Daoy (cell line): ENCODE results near the gene PIP5K1B. TPM values are rescaled to one million over a fixed set of nuclear protein-coding genes. Genes with fewer than 3 reads are reported as not detected.

Experiments used
- DNase-seq: peaks from one replicate; pipeline ENCODE4 v3.0.0-alpha.2; 2015; ENCODE audit warnings: low read depth
- total RNA-seq: library from RNA; depleted of rRNA; stranded (reverse); fragments of >200 nt; shearing (Covaris generic); gene quantifications from 2 replicates; pipeline ENCODE4 v1.2.3, GENCODE V29; 2014

Gene PIP5K1B
- total RNA-seq, 1 experiment from 2014 or later, result 0.57 TPM

- DNase-seq, result no peak
These were observed 66.3 kb downstream of the PIP5K1B start for GRCh38 chr9:68771376-68771775.

- peak; percentile 51 for DNase-seq
These were observed 70.1 kb downstream of the PIP5K1B start for GRCh38 chr9:68775003-68775730.

DNA sequence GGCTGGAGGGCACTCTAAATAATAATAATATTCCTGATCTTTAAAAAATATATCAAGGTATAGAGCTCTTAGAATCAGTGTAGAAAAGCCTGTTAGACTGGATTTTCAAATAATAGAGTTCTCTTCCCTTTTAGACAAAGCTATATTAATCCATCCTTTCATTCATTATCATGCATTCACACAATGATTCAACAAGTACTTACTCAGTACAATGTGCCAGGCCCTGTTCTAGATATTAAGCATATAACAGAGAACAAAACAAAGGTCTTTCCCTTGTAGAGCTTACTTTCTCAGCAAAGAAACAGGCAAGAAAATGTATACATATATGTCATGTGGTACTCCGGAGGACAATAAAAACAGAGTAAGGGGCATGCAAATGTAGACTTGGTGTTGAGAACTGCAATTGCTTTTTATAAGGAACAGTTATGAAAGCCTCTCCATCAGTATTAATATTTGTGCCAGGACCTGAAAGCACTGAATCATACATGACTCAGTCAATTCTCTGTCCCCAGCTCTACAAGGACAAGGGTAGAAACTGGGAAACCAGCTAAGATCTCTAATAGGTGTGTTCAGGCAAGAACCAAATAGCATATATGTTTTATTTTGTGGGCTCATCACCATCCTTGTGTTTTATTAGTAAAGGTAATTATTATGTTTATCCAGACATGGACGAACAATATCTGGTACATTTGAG is 72.2 kb downstream of the PIP5K1B start:
- no peak for DNase-seq

GRCh38 chr9:68778635-68779034 is 73.6 kb downstream of the PIP5K1B start:
- DNase-seq, result no peak

- peak; percentile 97 for DNase-seq
These were observed 74.7 kb downstream of the PIP5K1B start for GRCh38 chr9:68779558-68780379.

DNA sequence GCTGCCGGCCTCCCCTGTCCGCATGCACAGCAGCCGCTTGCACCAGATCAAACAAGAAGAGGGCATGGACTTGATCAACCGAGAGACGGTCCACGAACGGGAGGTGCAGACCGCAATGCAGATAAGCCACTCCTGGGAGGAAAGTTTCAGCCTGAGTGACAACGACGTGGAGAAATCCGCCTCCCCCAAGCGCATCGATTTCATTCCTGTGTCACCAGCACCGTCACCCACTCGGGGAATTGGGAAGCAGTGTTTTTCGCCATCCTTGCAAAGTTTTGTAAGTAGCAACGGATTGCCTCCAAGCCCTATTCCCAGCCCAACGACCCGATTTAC is 75.3 kb downstream of the PIP5K1B start:
- no peak for DNase-seq

- peak; percentile 8 for DNase-seq
These were observed 75.7 kb downstream of the PIP5K1B start for GRCh38 chr9:68780720-68781119.

GRCh38 chr9:68781928-68782327 is 76.9 kb downstream of the PIP5K1B start:
- no peak for DNase-seq

DNA sequence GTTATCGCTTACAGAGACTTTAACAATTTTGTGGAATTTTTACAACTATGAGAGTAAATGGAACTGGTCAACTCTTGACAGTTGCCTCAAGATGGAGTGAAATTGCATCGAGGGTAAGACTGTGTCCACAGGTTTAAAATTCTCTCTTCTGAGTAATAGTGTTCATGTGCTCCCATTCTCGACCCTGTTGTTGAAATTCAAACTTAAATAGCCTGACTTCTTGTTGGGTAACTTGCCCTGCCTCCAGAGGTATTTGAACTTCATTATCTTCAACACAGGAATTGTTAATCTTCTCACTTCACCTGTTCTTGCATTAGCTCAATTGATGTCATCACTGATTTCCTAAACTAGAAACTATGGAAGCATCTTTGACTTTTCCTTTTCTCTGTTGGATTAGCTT is 77.5 kb downstream of the PIP5K1B start:
- DNase-seq, result no peak

- no peak for DNase-seq
These were observed 80.9 kb downstream of the PIP5K1B start for GRCh38 chr9:68785965-68786364.

GRCh38 chr9:68791169-68791568 is 86.1 kb downstream of the PIP5K1B start:
- DNase-seq, result no peak

- DNase-seq, result no peak
These were observed 88.7 kb downstream of the PIP5K1B start for GRCh38 chr9:68793605-68794343.

DNA sequence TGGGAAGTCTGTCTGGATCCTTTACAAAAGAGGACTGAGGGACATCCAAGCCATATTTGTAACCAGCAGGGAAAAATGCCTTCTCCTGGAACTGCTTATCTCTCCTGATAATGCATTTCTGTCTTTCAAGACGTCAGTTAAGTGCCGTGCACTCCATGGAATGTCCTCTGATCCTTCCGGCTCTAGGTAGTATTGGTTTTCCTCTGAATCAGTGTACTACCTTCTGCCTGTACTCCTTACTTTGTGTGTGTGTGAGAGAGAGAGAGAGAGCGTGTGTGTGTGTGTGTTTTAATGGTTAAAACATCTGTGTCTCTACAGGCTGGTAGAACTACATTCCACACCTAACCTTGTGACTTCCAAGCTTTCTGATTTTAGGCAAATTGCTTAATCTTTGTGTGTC is 89.9 kb downstream of the PIP5K1B start:
- DNase-seq, result no peak

DNA sequence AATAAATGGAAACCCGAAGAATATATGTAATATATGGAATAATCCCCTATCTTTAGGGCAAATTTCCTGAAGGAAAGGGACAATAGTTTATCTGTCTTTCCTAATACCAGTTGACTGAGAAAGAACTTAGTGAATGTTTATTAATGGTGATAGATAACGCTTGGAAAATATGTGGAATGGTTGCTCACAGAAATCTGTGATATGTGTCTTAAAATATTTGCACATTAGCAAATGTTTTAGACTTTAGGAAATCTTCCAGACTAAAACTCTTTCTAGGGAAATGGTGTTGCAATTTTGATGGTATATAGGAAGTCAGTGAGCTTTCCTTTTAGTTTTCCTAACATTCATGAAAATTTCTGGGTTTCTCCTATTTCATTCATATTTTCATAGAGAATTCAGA is 90.4 kb downstream of the PIP5K1B start:
- DNase-seq, result no peak

GRCh38 chr9:68797116-68797515 is 92.1 kb downstream of the PIP5K1B start:
- no peak for DNase-seq

- no peak for DNase-seq
These were observed 93.4 kb downstream of the PIP5K1B start for GRCh38 chr9:68798423-68798822.

GRCh38 chr9:68800836-68801235 is 95.8 kb downstream of the PIP5K1B start:
- DNase-seq, result no peak

GRCh38 chr9:68802525-68803015 is 97.5 kb downstream of the PIP5K1B start:
- DNase-seq, result no peak

DNA sequence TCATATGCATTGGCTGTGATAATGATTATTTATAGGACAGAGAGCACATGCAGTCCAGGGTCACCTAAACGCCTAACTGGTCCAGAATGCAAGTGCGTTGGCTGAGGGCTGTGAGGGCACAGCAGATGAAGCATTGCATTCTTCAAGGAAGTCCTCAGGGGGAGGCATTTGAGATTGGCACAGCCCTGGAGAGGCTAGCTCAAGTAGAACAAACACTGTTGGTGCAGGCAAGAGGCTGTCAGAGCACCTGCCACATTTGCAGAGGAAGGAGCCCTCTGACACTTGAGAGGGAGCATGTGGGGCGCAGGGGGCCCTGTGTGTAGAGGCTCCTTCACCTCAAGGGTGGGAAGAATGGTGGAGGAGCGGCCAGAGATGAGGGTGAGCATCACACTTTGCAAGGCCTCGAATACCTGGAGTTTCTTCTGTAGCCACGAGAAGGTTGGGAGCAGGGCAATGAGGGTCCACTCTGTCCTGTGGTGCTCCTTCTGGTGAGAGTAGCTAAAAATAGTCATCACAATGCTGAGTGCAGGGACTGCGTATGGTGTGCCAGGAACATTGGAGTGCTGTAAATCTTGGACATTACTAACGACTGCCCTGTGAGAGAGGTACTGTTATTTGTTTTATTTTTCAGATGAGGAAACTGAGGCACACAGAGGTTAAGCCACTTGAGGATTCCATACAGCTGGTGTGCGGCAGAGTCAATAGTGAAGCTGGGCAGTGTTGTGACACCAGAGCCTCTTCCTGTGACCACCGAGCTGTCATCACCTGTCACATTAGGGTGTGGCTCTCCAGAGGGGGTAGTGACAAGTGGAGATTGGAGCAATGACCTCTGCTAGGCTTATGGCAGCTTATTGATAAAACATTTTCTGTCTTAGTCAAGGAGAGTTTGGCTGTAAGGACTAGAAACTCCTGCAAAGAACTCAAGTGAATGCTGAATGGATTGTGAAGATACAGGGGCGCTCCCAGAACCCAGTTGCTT is 100.2 kb downstream of the PIP5K1B start:
- DNase-seq, result no peak

DNA sequence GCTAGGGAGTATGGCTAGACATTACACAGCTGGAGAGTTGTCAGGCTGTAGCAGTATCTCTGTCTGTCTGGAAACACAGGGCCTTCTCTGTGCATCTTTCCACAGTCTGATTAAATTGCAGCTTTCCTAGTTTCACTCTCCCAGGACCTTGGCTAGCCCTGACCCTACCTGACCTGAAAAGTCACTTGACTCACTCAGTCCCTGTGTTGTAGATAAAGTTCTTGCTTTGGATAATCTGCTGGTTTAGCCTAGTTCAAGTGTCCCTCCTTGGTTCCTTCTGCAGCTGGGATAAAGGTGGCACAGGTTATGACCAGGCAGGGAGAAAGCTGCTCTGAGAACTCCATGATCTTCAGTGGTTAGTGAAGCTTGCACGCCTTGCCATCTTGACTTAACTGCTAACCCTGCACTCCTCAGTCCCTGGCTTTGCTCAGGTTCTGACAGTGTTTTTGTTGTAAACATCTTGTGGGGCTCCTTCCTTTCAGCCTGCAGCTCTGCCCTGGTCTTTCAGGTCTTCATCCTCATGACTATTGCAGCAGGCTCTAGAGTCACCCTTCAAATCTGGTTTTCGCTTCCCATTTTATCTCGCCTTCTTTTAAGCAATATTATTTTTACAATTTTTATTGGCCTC is 101.0 kb downstream of the PIP5K1B start:
- no peak for DNase-seq
